Measurements from ENCODE around the gene INHBA.

DNA sequence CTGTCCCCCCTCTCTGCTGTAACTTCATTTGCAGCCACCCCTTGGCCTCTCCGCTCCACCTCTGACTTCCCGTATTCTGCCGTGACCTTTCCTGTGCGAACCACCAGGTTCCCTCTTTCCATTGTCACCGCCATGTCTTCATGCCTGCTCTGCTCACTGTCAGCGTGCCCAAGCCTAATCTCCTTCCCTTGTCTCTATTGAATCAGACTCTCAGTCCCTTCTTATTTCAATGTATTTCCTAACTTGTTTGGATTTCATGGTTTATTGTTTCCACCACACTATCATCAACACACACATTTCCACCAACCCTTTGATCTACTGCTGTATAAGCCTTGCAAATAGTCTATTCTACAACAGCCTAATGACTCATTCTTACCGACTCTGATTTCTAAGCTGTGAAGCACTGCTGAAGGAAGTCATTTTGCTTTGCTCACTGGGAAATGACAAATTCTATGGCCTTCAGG, 30.0 kb upstream of the INHBA start:
- TF ChIP-seq, protein P1, sequence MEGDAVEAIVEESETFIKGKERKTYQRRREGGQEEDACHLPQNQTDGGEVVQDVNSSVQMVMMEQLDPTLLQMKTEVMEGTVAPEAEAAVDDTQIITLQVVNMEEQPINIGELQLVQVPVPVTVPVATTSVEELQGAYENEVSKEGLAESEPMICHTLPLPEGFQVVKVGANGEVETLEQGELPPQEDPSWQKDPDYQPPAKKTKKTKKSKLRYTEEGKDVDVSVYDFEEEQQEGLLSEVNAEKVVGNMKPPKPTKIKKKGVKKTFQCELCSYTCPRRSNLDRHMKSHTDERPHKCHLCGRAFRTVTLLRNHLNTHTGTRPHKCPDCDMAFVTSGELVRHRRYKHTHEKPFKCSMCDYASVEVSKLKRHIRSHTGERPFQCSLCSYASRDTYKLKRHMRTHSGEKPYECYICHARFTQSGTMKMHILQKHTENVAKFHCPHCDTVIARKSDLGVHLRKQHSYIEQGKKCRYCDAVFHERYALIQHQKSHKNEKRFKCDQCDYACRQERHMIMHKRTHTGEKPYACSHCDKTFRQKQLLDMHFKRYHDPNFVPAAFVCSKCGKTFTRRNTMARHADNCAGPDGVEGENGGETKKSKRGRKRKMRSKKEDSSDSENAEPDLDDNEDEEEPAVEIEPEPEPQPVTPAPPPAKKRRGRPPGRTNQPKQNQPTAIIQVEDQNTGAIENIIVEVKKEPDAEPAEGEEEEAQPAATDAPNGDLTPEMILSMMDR (conservative IDR thresholded peaks at IDR 0.05; ENCODE audit: low read length) = no peak
- no peak for TF ChIP-seq EZH2phosphoT487 (IDR thresholded peaks at IDR 0.05; ENCODE audit: borderline replicate concordance, low read depth, low read length)
